GM12801 (cell line): ENCODE measurements around the gene ASB16.

Experiments
- TF ChIP-seq, protein P1 (sequence below): IDR thresholded peaks from one replicate; pipeline ENCODE4 v1.5.1; 2011; ENCODE audit warnings: control low read depth; ENCODE audit not compliant: insufficient read length; ENCODE audit errors: extremely low read depth

The ASB16 gene

GRCh38 chr17:44216173-44216572 is 45.7 kb downstream of the ASB16 start:
- TF ChIP-seq, protein P1, sequence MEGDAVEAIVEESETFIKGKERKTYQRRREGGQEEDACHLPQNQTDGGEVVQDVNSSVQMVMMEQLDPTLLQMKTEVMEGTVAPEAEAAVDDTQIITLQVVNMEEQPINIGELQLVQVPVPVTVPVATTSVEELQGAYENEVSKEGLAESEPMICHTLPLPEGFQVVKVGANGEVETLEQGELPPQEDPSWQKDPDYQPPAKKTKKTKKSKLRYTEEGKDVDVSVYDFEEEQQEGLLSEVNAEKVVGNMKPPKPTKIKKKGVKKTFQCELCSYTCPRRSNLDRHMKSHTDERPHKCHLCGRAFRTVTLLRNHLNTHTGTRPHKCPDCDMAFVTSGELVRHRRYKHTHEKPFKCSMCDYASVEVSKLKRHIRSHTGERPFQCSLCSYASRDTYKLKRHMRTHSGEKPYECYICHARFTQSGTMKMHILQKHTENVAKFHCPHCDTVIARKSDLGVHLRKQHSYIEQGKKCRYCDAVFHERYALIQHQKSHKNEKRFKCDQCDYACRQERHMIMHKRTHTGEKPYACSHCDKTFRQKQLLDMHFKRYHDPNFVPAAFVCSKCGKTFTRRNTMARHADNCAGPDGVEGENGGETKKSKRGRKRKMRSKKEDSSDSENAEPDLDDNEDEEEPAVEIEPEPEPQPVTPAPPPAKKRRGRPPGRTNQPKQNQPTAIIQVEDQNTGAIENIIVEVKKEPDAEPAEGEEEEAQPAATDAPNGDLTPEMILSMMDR: no peak

DNA sequence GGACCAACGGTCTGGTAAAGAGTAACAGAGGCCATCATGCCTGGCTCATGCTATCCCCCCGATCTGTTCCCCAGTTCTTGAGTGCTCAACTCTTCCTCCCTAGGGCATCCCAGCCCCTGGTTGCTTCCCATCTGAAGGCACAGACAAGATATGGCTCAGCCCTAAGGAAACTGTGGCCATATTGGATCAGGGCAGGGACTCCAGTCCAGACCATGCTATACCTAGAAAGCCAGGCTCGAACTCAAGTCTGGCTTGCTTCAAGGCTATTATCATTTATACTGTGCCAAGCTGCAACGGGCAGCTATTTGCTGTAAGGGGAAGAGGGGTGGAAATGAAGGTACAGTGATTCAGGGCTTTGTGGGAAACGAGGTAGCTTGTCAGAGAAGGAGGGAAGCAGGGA is 46.2 kb downstream of the ASB16 start:
- TF ChIP-seq, protein P1: no peak

DNA sequence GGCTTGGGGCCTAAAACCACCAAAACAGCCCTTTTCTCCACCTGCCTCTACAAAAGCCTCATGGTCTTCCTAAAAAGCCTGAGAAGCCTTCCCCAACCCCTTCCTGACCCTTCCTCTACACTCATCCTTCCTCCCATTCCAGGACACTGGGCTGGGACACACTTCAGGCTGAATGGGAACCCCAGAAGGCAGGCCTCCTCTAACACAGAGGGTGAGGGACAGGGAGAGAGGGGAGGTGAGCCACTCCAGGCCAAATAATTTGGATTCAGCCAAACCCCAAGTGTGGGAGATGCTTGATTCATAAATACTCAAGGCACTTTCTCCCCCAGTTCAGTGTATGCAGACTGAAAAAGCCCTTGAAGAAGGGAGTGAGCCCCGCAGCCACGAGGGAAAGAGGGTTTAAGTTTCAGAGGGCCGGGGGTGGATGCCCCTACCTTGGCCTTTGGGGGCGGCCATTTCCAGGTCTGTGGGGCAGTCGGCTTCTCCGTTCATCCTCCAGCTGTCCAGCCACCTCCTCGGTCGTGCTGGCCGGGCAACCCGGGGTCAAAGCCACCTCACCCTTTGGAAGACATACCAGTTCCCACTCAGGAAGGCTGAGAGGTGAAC is 47.3 kb downstream of the ASB16 start:
- TF ChIP-seq, protein P1: no peak

DNA sequence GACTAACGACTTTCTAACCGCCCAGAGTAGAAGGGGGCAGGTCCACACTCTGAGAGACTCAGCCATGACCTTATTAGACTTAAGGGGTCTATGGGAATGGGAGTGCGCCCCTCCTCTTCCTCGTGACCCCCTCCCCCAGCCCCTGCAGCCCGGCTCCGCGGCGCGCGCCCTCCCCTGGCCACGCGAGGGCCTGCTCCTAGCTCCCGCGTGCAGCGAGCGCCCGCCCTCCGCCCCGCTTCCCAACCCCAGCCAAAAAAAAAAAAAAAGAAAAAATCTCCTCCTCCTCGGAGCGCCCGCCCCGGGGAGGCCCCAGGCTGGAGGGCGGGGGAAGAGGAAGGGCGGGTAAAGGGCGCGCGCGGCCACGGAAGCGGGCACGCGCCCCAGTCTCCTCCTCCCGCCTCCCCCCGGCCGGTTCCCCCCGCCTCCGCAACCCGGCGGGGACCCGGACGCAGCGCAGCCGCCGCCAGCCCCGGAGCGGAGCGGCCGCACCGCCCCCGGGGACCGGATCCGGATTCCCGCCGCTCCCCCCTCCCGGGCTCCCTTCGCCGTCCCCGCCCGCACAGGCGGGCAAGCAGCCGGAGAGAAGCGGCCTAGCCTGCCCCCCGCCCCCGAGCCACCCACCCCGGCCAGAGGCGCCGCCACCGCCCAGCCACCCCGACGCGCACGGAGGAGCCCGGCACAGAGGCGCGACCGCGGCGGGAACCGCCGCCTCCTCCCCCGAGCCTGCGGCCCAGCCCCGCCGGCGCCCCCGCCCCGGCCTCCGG is 48.0 kb downstream of the ASB16 start:
- TF ChIP-seq, protein P1: no peak

GRCh38 chr17:44219108-44219615 is 48.7 kb downstream of the ASB16 start:
- TF ChIP-seq, protein P1: no peak

DNA sequence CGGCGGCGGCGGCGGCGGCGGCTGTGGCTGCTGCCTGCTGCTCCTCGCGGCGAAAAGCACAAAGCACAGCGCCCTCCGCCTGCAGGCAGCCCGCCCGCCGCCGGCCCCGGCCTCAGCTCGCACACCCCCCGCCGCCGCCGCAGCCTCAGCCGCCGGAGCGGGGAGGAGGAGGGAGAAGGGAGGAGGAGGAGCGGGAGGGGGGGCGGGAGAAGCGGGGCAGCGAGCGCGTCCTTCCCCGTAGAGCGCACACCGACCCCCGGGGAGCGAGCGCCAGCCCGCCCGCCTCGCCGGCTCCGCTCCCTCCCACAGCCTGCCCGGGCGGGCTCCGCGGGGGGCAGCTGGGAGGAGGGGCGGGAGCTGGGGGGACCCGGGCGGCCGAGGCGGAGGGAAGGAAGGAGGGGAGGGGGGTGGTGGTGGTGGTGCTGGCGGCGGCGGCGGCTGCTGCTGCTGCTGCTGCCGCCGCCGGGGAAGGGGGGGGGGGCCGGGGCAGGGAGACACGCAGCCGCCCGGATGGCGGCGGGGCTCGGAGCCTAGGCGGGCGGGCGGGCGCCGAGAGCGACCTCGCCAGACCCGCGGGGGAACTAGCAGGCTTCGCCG is 49.2 kb downstream of the ASB16 start, which contains the start of gene UBTF:
Gene UBTF (minus strand): TSS at position 60 of the 597 bp plus-strand sequence. CDS start 1,446 bp downstream, outside the sequence.
- TF ChIP-seq, protein P1: no peak
